ENCODE data around the gene PAK6.

PAK6 gene

DNA sequence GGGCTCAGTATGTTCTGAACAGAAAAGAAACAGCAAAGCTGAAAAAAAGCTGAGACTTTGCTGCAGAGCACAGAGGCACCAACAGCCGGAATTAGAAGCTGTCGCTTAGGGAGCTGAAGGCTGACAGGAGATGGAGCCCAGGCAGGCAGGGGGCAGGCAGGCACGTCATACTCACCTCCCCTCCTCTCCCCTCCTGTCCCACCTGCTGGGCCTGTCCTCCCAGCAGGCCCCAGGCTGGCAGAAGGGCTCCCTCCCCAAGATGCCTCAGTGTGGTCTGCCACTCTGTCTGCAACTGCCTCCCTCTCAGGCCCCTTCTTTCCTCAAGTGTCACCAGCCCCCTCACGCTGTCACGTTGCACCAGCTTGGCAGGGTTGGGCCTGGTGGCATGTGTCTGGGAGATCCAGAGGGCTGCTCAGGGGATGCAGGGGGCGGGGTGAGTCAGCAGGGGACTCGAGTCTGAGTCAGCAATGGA lies 47.2 kb downstream of the PAK6 start:
- FAIRE-seq (no peak), DNase-seq (ENCODE audit: insufficient read length, low spot score) (no peak)
- TF ChIP-seq TAF1 (IDR thresholded peaks at IDR 0.05; ENCODE audit: low read depth, low read length) (no peak), POLR2AphosphoS5 (IDR thresholded peaks at IDR 0.05; ENCODE audit: low read depth, low read length) (no peak), PAX5 (IDR thresholded peaks at IDR 0.05; ENCODE audit: insufficient read depth, low read length, severe bottlenecking) (no peak), SPI1 (IDR thresholded peaks at IDR 0.05; ENCODE audit: low read depth, low read length) (no peak), POLR2A (IDR thresholded peaks at IDR 0.05; ENCODE audit: low read depth, low read length) (no peak), POU2F2 (IDR thresholded peaks at IDR 0.05; ENCODE audit: low read depth, low read length) (no peak)

DNA sequence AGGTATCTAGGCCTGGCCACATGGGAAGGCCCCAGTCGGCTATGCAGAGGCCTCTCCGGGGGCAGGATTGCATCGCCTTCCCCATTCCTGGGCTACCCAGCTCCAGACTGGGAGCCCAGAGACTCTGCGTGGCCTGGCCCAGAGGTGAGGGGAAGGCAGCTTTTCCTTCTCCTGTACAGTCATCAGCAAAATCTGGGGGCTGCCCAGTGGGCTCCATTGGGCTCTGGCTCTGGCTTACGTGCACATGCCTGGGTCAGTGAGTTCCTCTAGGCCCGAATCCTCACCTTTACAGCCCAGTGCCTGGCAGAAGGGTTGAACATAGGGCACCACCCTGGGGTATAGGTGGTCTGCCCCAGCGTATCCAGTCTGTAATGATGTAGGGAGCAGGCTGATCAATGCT lies 47.9 kb downstream of the PAK6 start:
- DNase-seq (ENCODE audit: insufficient read length, low spot score) (no peak), FAIRE-seq (no peak)
- TF ChIP-seq PAX5 (IDR thresholded peaks at IDR 0.05; ENCODE audit: insufficient read depth, low read length, severe bottlenecking) (no peak), SPI1 (IDR thresholded peaks at IDR 0.05; ENCODE audit: low read depth, low read length) (no peak), POU2F2 (IDR thresholded peaks at IDR 0.05; ENCODE audit: low read depth, low read length) (no peak)

DNA sequence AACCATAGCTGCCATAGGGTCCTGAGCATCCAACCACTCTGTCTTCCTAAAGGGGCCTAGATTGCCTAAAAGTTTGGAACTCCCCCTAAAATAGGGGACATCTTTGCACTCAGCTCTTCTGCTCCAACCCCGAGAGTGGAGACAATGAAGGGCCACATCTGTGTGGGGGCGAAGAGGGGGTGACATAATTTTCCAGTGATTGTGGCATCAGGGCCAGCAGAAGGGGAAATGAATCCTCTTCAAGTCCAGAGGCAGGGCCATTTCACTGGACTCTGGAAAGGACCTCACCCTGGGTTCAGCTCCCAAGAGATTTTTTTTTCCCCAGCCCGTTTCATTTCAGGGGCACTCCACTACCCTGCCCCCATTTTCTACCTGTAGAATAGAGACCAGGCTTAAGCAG lies 48.6 kb downstream of the PAK6 start:
- FAIRE-seq (no peak), DNase-seq (ENCODE audit: insufficient read length, low spot score) (no peak)
- TF ChIP-seq POLR2A (IDR thresholded peaks at IDR 0.05; ENCODE audit: low read depth, low read length) (no peak), PAX5 (IDR thresholded peaks at IDR 0.05; ENCODE audit: insufficient read depth, low read length, severe bottlenecking) (no peak), SPI1 (IDR thresholded peaks at IDR 0.05; ENCODE audit: low read depth, low read length) (no peak), TAF1 (IDR thresholded peaks at IDR 0.05; ENCODE audit: low read depth, low read length) (no peak)

DNA sequence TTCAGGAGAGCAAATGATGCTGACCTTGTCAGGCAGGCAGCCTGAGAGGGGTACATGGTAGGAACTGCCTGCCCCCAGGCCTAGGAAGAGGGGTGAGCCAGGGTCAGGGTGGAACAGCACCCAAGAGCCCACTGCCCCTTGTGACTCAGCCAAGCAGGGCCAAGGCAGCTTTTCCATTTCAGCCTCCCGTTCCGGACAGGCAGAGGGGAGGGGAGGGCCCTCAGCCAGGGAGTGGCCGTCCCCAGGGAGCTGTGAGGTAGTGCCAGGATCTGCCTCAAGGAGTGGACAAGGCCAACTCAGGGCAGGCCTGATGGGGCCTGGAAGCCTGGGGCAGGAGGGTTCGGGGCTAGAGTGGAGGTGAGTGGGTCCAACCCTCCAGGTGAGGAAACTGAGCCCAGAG lies 49.1 kb downstream of the PAK6 start:
- FAIRE-seq (no peak), DNase-seq (ENCODE audit: insufficient read length, low spot score) (no peak)
- TF ChIP-seq POLR2AphosphoS5 (IDR thresholded peaks at IDR 0.05; ENCODE audit: low read depth, low read length) (no peak), PAX5 (IDR thresholded peaks at IDR 0.05; ENCODE audit: insufficient read depth, low read length, severe bottlenecking) (no peak), POLR2A (IDR thresholded peaks at IDR 0.05; ENCODE audit: low read depth, low read length) (no peak), POU2F2 (IDR thresholded peaks at IDR 0.05; ENCODE audit: low read depth, low read length) (no peak), SPI1 (IDR thresholded peaks at IDR 0.05; ENCODE audit: low read depth, low read length) (no peak), TAF1 (IDR thresholded peaks at IDR 0.05; ENCODE audit: low read depth, low read length) (no peak)

DNA sequence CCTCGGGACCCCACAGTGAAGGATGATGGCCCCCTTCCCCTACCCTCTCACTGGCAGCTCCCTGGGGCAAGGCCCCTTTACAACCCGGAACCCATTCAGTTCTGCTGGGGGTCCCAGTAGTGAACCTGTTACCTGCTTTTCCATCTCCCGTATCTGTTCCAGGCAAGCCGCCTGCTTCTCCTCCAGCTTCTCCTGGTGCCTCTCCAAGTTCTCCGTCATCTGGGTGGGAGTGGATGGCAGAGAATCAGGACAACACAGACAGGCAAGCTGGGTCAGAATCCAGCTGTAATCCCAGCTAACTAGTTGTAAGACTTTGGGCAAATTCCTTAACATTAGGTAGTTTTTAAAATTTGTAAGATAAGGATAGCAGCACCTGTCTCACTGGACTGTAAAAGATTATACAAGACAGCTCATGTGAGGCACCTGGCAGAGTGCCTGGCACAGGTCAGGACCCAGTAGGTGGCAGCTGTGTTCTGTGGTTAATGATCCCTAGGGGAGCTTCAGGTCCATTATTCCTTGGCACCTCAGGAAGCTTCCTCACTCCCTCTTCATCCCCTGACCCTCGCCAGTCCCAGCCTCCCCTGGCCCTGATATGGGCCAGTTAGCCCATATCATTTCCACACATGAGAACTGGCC lies 50.4 kb downstream of the PAK6 start:
- no peak for DNase-seq (ENCODE audit: insufficient read length, low spot score)
- no peak for TF ChIP-seq SPI1 (IDR thresholded peaks at IDR 0.05; ENCODE audit: low read depth, low read length)
- no peak for TF ChIP-seq TAF1 (IDR thresholded peaks at IDR 0.05; ENCODE audit: low read depth, low read length)
- no peak for TF ChIP-seq POLR2AphosphoS5 (IDR thresholded peaks at IDR 0.05; ENCODE audit: low read depth, low read length)
- no peak for TF ChIP-seq PAX5 (IDR thresholded peaks at IDR 0.05; ENCODE audit: insufficient read depth, low read length, severe bottlenecking)
- TF ChIP-seq POU2F2 (IDR thresholded peaks at IDR 0.05; ENCODE audit: low read depth, low read length) = no peak
- no peak for TF ChIP-seq POLR2A (IDR thresholded peaks at IDR 0.05; ENCODE audit: low read depth, low read length)
- FAIRE-seq = no peak

DNA sequence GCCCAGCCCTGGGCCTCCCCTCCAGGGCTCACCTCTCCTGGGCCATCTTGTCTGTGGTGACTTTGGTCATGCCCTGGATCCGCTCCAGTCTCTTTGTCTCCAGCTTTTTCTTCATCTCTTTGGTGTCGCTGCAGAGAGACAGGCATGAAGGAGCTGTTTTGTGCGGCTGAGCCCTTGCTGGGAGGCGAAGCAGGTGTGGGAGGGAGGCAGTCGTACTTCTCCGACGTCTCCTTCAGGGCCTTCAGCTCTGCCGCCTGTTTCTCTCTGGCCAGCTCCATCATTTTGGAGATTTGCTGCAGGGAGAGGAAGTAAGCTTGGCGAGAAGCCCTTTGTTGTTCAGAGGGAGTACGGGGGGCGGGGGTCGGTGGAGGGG lies 51.7 kb downstream of the PAK6 start:
- TF ChIP-seq PAX5 (IDR thresholded peaks at IDR 0.05; ENCODE audit: insufficient read depth, low read length, severe bottlenecking) = no peak
- TF ChIP-seq POLR2AphosphoS5 (IDR thresholded peaks at IDR 0.05; ENCODE audit: low read depth, low read length) = no peak
- TF ChIP-seq POLR2A (IDR thresholded peaks at IDR 0.05; ENCODE audit: low read depth, low read length) = no peak
- no peak for TF ChIP-seq TAF1 (IDR thresholded peaks at IDR 0.05; ENCODE audit: low read depth, low read length)
- no peak for TF ChIP-seq SPI1 (IDR thresholded peaks at IDR 0.05; ENCODE audit: low read depth, low read length)
- TF ChIP-seq POU2F2 (IDR thresholded peaks at IDR 0.05; ENCODE audit: low read depth, low read length) = no peak
- DNase-seq (ENCODE audit: insufficient read length, low spot score) (no peak), FAIRE-seq (no peak)

DNA sequence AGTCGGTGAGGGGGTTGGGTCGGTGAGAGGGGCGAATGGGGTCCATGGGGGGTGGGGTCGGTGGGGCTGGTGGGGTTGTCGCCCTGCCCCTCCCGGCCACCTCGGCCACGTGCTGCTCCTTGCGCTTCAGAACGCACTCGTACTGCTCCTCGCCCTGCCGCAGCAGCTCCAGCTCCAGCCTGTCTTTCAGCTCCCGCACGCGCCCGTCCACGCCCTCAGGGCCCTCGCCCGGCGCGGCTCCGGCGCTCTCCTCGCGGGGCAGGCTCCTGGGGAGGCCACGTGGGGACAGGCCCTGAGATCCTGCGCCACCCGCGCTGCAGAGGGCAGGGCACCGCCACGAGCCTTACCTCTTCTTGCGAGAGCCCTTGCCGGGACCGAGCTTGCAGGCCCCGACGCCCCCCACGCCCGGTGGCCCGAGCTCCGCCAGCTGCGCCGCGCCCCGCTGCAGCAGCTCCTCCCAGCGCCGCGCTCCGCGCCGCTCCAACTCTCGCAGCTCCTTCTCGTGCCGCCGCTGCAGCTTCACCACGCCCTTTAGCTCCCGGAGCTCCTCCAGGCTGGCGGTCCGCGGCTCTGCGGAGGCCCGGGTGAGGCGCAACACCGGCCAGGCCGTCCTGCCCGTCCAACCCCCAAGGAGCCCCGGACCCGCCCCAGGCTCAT lies 52.2 kb downstream of the PAK6 start:
- DNase-seq (ENCODE audit: insufficient read length, low spot score) (no peak), FAIRE-seq (no peak)
- TF ChIP-seq POLR2AphosphoS5 (IDR thresholded peaks at IDR 0.05; ENCODE audit: low read depth, low read length) (no peak), POU2F2 (IDR thresholded peaks at IDR 0.05; ENCODE audit: low read depth, low read length) (no peak), PAX5 (IDR thresholded peaks at IDR 0.05; ENCODE audit: insufficient read depth, low read length, severe bottlenecking) (no peak), SPI1 (IDR thresholded peaks at IDR 0.05; ENCODE audit: low read depth, low read length) (no peak), POLR2A (IDR thresholded peaks at IDR 0.05; ENCODE audit: low read depth, low read length) (no peak), TAF1 (IDR thresholded peaks at IDR 0.05; ENCODE audit: low read depth, low read length) (no peak)

DNA sequence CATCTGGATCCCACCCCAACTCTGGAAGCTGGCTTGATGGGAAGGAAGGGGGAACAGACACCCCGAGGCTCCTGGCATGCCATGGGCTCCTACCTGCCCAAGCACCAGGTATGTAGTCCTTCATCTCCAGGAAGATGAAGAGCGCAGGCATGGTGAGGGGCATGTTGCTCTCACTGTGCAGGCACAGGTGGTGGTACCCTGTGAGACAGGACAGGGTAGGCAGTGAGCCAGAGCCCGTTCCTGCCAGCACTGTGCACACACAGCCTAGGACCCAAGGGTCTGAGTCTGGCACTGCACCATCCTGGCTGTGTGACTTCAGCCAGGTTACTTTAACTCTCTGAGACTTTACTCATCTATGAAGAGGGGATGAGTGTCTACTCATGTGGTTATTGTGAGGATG lies 53.4 kb downstream of the PAK6 start:
- DNase-seq (ENCODE audit: insufficient read length, low spot score) (no peak), FAIRE-seq (no peak)
- TF ChIP-seq TAF1 (IDR thresholded peaks at IDR 0.05; ENCODE audit: low read depth, low read length) (no peak), SPI1 (IDR thresholded peaks at IDR 0.05; ENCODE audit: low read depth, low read length) (no peak), POLR2AphosphoS5 (IDR thresholded peaks at IDR 0.05; ENCODE audit: low read depth, low read length) (no peak), POU2F2 (IDR thresholded peaks at IDR 0.05; ENCODE audit: low read depth, low read length) (no peak), PAX5 (IDR thresholded peaks at IDR 0.05; ENCODE audit: insufficient read depth, low read length, severe bottlenecking) (no peak), POLR2A (IDR thresholded peaks at IDR 0.05; ENCODE audit: low read depth, low read length) (no peak)

DNA sequence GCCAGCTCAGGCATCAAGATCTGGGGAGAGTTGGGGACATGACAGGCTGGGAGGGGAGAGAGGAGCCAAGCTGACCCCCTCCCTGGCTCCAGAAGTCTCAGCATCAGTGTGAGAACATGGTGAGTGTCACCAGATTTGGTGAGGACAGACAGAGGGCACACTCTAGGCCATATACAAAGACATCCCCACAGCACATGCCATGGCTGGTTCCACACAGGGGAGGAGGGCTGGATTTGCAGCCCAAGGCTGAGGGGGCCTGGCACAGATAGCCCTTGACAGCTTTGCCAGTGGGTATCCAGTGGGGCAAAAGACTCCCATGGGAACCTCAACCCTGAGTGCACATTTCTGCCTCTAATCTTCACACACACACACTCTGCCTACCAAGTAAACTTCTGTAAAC lies 54.1 kb downstream of the PAK6 start:
- DNase-seq (ENCODE audit: insufficient read length, low spot score) (no peak), FAIRE-seq (no peak)
- TF ChIP-seq SPI1 (IDR thresholded peaks at IDR 0.05; ENCODE audit: low read depth, low read length) (no peak), POLR2AphosphoS5 (IDR thresholded peaks at IDR 0.05; ENCODE audit: low read depth, low read length) (no peak), POU2F2 (IDR thresholded peaks at IDR 0.05; ENCODE audit: low read depth, low read length) (no peak), TAF1 (IDR thresholded peaks at IDR 0.05; ENCODE audit: low read depth, low read length) (no peak), POLR2A (IDR thresholded peaks at IDR 0.05; ENCODE audit: low read depth, low read length) (no peak), PAX5 (IDR thresholded peaks at IDR 0.05; ENCODE audit: insufficient read depth, low read length, severe bottlenecking) (no peak)

All from GM12891 (cell line).